B cell (primary cell): ENCODE measurements around the gene ANKRD44.

Experiments
- EZH2 ChIP-seq: IDR thresholded peaks from 2 replicates; pipeline ENCODE4 v1.6.1; 2012; ENCODE audit warnings: borderline replicate concordance, low read depth, mild to moderate bottlenecking, moderate library complexity, low read length; ENCODE audit not compliant: insufficient read depth, poor library complexity, severe bottlenecking
- TF ChIP-seq, protein P1 (sequence below): fragments of 200-600 bp; IDR thresholded peaks from one replicate; pipeline ENCODE4 v1.8.0; 2022; ENCODE audit warnings: antibody characterized with exemption, mild to moderate bottlenecking

DNA sequence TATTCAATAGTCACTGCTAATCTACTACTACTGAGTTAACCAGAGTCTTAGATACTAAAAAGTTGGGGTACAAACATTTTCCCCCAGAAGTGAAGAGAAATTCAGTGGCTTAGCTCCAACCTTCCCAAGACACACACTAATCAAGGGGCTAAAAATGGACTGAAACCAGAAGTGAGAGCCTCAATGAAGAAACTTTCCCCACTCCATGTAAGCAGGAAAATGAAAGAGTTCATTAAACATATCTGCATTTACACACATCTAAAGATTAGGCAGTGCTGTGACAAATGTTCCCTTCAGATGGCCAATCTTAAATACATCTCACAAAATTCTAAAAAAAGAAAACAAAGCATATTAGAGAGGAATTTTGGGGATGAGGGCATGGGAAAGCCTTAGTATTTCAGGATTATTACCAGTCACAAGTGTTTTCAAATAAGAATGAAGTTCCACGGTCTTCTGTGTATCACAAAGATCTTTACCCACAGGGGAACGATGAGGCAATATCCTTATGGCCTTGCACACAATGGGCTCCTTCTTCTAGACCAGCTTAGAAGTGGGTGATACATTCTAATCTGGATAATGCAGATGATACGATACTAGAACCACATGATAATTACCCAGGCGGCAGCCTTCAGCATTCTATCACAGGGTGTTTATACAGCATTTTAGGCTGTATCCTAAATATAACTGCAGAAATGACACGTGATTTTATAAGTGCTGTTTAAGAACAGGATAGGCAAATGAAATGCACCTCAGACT is 17.1 kb downstream of the ANKRD44 start:
- TF ChIP-seq, protein P1, sequence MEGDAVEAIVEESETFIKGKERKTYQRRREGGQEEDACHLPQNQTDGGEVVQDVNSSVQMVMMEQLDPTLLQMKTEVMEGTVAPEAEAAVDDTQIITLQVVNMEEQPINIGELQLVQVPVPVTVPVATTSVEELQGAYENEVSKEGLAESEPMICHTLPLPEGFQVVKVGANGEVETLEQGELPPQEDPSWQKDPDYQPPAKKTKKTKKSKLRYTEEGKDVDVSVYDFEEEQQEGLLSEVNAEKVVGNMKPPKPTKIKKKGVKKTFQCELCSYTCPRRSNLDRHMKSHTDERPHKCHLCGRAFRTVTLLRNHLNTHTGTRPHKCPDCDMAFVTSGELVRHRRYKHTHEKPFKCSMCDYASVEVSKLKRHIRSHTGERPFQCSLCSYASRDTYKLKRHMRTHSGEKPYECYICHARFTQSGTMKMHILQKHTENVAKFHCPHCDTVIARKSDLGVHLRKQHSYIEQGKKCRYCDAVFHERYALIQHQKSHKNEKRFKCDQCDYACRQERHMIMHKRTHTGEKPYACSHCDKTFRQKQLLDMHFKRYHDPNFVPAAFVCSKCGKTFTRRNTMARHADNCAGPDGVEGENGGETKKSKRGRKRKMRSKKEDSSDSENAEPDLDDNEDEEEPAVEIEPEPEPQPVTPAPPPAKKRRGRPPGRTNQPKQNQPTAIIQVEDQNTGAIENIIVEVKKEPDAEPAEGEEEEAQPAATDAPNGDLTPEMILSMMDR = no peak
- no peak for TF ChIP-seq EZH2
